HEK293 (cell line): ENCODE measurements around the gene ADAMTS12.

ENCODE experiments used
- CTCF ChIA-PET: fragments of 350-600 bp; formaldehyde crosslinking; extraction: SDS; loops from one replicate; lab custom pipeline; 2021; ENCODE audit warnings: antibody characterized with exemption; lab: Yijun Ruan, JAX
- POLR2A ChIA-PET: fragments of 300-600 bp; formaldehyde crosslinking; extraction: SDS; loops from one replicate; lab custom pipeline; 2020; ENCODE audit warnings: antibody characterized with exemption, inconsistent platforms; lab: Yijun Ruan, JAX
- H3K27ac ChIP-seq: fragments of 200-500 bp; sonication (Bioruptor generic); 2 replicates; pipeline ENCODE4 v1.5.1; 2014; ENCODE audit warnings: low read depth, low read length, control low read depth, inconsistent platforms; ENCODE audit errors: extremely low read depth
- H3K36me3 ChIP-seq, 2 experiments: fragments of 200-500 bp in 1 of 2; sonication (Bioruptor generic) in 1 of 2; 1 replicate in 1 of 2; 2 replicates in 1 of 2; pipeline ENCODE4 v1.5.1; 2014 to 2017; ENCODE audit warnings: inconsistent platforms in 2 of 2, low read length in 2 of 2; ENCODE audit not compliant: control insufficient read depth in 2 of 2, insufficient read depth in 1 of 2
- H3K4me1 ChIP-seq: fragments of 200-500 bp; sonication (Bioruptor generic); 2 replicates; pipeline ENCODE4 v1.5.1; 2014; ENCODE audit warnings: mild to moderate bottlenecking, low read length, inconsistent platforms; ENCODE audit not compliant: control insufficient read depth, insufficient read depth
- H3K4me3 ChIP-seq: 2 replicates; pipeline ENCODE4 v1.5.1; 2011; ENCODE audit warnings: low read depth, mild to moderate bottlenecking, control low read depth, low read length, moderate library complexity
- H3K9me3 ChIP-seq: fragments of 200-500 bp; sonication (Bioruptor generic); 2 replicates; pipeline ENCODE4 v1.5.1; 2014; ENCODE audit warnings: low read depth, low read length, inconsistent platforms; ENCODE audit not compliant: control insufficient read depth, insufficient read depth
- ATF2 ChIP-seq: fragments of 450-650 bp; formaldehyde crosslinking; IDR thresholded peaks from 2 replicates; pipeline ENCODE4 v1.5.1; 2016; ENCODE audit warnings: missing biosample characterization, missing genetic modification characterization, low read depth
- GLI2 ChIP-seq: fragments of 450-650 bp; formaldehyde crosslinking; IDR thresholded peaks from 2 replicates; pipeline ENCODE4; 2017; ENCODE audit warnings: missing biosample characterization, missing genetic modification characterization, low read depth, borderline replicate concordance
- GLIS1 ChIP-seq: fragments of 450-650 bp; formaldehyde crosslinking; IDR thresholded peaks from 2 replicates; pipeline ENCODE4 v1.5.1; 2016; ENCODE audit warnings: missing biosample characterization, missing genetic modification characterization
- MZF1 ChIP-seq: fragments of 450-650 bp; formaldehyde crosslinking; IDR thresholded peaks from 2 replicates; pipeline ENCODE4 v1.5.1; 2017; ENCODE audit warnings: missing biosample characterization, missing genetic modification characterization, borderline replicate concordance
- PRDM1 ChIP-seq: fragments of 450-650 bp; formaldehyde crosslinking; IDR thresholded peaks from 2 replicates; pipeline ENCODE4; 2016; ENCODE audit warnings: missing biosample characterization, missing genetic modification characterization
- REPIN1 ChIP-seq: fragments of 450-650 bp; formaldehyde crosslinking; IDR thresholded peaks from 2 replicates; pipeline ENCODE4 v1.5.1; 2017; ENCODE audit warnings: missing biosample characterization, missing genetic modification characterization, low read depth
- ZFHX2 ChIP-seq: fragments of 450-650 bp; formaldehyde crosslinking; conservative IDR thresholded peaks from 2 replicates; pipeline ENCODE4 v1.5.1; 2016; ENCODE audit warnings: missing biosample characterization, missing genetic modification characterization
- ZNF132 ChIP-seq: fragments of 450-650 bp; formaldehyde crosslinking; IDR thresholded peaks from 2 replicates; pipeline ENCODE4 v1.5.1; 2017; ENCODE audit warnings: missing biosample characterization, missing genetic modification characterization, borderline replicate concordance
- ZNF174 ChIP-seq: fragments of 450-650 bp; formaldehyde crosslinking; IDR thresholded peaks from 2 replicates; pipeline ENCODE4 v1.5.0; 2017; ENCODE audit warnings: missing biosample characterization, mild to moderate bottlenecking, missing genetic modification characterization
- ZNF23 ChIP-seq: fragments of 450-650 bp; formaldehyde crosslinking; IDR thresholded peaks from 2 replicates; pipeline ENCODE4 v1.5.1; 2016; ENCODE audit warnings: missing biosample characterization, missing genetic modification characterization, borderline replicate concordance
- ZNF311 ChIP-seq: fragments of 450-650 bp; formaldehyde crosslinking; IDR thresholded peaks from 2 replicates; pipeline ENCODE4 v1.5.1; 2017; ENCODE audit warnings: missing biosample characterization, missing genetic modification characterization, borderline replicate concordance
- ZNF433 ChIP-seq: fragments of 450-650 bp; formaldehyde crosslinking; IDR thresholded peaks from 2 replicates; pipeline ENCODE4 v1.5.1; 2016; ENCODE audit warnings: missing biosample characterization, missing genetic modification characterization, low read depth
- ZNF561 ChIP-seq: fragments of 450-650 bp; IDR thresholded peaks from 2 replicates; pipeline ENCODE4 v1.5.1; 2018; ENCODE audit warnings: missing biosample characterization, missing genetic modification characterization, borderline replicate concordance
- ZNF600 ChIP-seq: fragments of 450-650 bp; formaldehyde crosslinking; IDR thresholded peaks from 2 replicates; pipeline ENCODE4 v1.5.1; 2016; ENCODE audit warnings: missing biosample characterization, missing genetic modification characterization
- ZNF629 ChIP-seq: fragments of 450-650 bp; formaldehyde crosslinking; IDR thresholded peaks from 2 replicates; pipeline ENCODE4 v1.5.1; 2017; ENCODE audit warnings: missing biosample characterization, missing genetic modification characterization
- ZNF654 ChIP-seq: fragments of 450-650 bp; formaldehyde crosslinking; IDR thresholded peaks from 2 replicates; pipeline ENCODE4 v1.5.1; 2016; ENCODE audit warnings: low read depth, missing biosample characterization, missing genetic modification characterization
- ZNF776 ChIP-seq: fragments of 450-650 bp; formaldehyde crosslinking; IDR thresholded peaks from 2 replicates; pipeline ENCODE4 v1.5.0; 2017; ENCODE audit warnings: missing biosample characterization, missing genetic modification characterization, borderline replicate concordance
- TF ChIP-seq, protein P1 (sequence below): fragments of 450-650 bp; formaldehyde crosslinking; IDR thresholded peaks from 2 replicates; pipeline ENCODE4 v1.5.1; 2016; ENCODE audit warnings: missing biosample characterization, missing genetic modification characterization
- TF ChIP-seq, protein P2 (sequence below): fragments of 450-650 bp; formaldehyde crosslinking; IDR thresholded peaks from 2 replicates; pipeline ENCODE4 v1.5.1; 2016; ENCODE audit warnings: missing biosample characterization, missing genetic modification characterization

The ADAMTS12 gene

DNA sequence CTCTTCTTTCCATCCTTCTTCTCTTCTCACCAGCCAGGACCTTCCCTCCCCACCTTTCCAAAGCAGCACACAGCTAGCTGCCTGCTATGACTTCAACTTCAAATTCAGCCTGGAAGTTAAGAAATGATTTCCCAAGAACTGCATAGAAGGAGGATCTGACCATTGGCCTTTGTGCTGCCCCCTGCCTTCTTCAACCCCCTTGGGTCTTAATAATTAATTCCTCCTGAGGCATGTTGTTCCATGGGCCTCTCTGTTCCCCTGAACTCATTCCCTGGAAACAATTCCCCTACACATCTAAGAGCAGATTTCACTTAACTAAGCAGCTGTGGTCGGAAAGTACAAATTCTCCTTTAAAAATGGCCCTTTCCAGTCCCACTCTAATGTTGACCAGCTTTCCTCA is 62.4 kb downstream of the ADAMTS12 start:
- POLR2A ChIA-PET = no interaction called here
- Histone ChIP-seq H3K9me3 (no peaks in the 10 kb centered on the region), H3K36me3 (no peaks in the 10 kb centered on the region), H3K27ac (no peak overlapping the region), H3K4me1 (no peaks in the 10 kb centered on the region), H3K4me3 (no peak overlapping the region)
- TF ChIP-seq ZNF776 = no peak
- TF ChIP-seq ZNF132 (tag by site-specific recombination) = no peak
- TF ChIP-seq ZNF23 (tag by site-specific recombination) = no peak
- no peak for TF ChIP-seq ZNF654 (tag by site-specific recombination)
- no peak for TF ChIP-seq REPIN1 (tag by site-specific recombination)
- TF ChIP-seq PRDM1 (tag by site-specific recombination) = no peak
- no peak for TF ChIP-seq ZNF433
- TF ChIP-seq ZNF311 (tag by site-specific recombination) = no peak
- TF ChIP-seq ZNF629 = no peak
- TF ChIP-seq MZF1 (tag by site-specific recombination) = no peak
- no peak for TF ChIP-seq GLI2 (tag by site-specific recombination)
- TF ChIP-seq ZNF600 (tag by site-specific recombination) = no peak
- TF ChIP-seq, protein P1, sequence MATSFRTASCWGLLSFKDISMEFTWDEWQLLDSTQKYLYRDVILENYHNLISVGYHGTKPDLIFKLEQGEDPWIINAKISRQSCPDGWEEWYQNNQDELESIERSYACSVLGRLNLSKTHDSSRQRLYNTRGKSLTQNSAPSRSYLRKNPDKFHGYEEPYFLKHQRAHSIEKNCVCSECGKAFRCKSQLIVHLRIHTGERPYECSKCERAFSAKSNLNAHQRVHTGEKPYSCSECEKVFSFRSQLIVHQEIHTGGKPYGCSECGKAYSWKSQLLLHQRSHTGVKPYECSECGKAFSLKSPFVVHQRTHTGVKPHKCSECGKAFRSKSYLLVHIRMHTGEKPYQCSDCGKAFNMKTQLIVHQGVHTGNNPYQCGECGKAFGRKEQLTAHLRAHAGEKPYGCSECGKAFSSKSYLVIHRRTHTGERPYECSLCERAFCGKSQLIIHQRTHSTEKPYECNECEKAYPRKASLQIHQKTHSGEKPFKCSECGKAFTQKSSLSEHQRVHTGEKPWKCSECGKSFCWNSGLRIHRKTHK (tag by site-specific recombination) = no peak
- TF ChIP-seq ZNF561 (tag by site-specific recombination) = no peak
- no peak for TF ChIP-seq ZFHX2 (tag by site-specific recombination)
- TF ChIP-seq, protein P2, sequence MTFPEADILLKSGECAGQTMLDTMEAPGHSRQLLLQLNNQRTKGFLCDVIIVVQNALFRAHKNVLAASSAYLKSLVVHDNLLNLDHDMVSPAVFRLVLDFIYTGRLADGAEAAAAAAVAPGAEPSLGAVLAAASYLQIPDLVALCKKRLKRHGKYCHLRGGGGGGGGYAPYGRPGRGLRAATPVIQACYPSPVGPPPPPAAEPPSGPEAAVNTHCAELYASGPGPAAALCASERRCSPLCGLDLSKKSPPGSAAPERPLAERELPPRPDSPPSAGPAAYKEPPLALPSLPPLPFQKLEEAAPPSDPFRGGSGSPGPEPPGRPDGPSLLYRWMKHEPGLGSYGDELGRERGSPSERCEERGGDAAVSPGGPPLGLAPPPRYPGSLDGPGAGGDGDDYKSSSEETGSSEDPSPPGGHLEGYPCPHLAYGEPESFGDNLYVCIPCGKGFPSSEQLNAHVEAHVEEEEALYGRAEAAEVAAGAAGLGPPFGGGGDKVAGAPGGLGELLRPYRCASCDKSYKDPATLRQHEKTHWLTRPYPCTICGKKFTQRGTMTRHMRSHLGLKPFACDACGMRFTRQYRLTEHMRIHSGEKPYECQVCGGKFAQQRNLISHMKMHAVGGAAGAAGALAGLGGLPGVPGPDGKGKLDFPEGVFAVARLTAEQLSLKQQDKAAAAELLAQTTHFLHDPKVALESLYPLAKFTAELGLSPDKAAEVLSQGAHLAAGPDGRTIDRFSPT (tag by site-specific recombination) = no peak
- TF ChIP-seq ZNF174 (tag by site-specific recombination) = no peak
- CTCF ChIA-PET = no interaction called here

DNA sequence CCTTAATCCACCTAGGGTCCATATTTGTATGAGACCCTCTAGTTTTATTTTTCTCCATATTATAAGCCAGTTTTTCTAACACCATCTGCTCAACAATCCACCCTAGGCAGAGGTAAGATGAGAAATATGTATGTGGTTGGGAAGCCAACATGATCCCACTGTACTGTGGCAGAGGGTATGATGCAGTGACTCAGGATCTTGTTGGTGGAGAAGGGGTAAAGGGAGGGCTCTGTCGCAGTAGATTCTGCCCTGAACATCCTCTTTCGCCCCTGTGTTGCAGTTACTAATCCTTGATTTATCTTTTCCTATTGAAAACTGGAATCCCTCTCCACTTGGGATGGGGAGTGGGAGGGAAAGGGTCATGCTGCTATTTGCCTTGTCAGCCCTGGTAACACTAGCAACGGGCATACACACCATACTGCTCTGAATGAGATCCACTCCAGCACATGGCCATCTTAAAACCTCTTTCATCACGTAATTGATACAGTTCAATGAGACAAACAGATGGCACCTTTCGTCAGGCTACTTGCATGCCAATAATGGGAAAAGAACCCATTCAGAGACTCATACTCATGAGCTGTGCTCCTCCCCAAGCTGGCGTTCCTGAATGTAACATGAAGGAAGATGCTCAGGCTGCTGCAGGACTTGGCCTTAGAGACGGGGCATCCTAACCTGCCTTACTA is 63.0 kb downstream of the ADAMTS12 start:
- H3K4me1 ChIP-seq = no peaks in the 10 kb centered on the region
- H3K4me3 ChIP-seq = no peak overlapping the region
- ChIA-PET CTCF (no interaction called here), POLR2A (no interaction called here)
- H3K36me3 ChIP-seq = no peaks in the 10 kb centered on the region
- TF ChIP-seq GLIS1 (no peak), ATF2 (tag by site-specific recombination) (no peak)
- H3K27ac ChIP-seq = no peak overlapping the region
- no peaks in the 10 kb centered on the region for H3K9me3 ChIP-seq
